ENCODE results near the gene EFCAB8.

- TF ChIP-seq CTCF (IDR thresholded peaks at IDR 0.05; ENCODE audit: insufficient read depth, low read depth, low read length) (no peak), EZH2 (IDR thresholded peaks at IDR 0.05; ENCODE audit: insufficient read depth, low read length) (no peak)
These were observed 100.9 kb downstream of the EFCAB8 start for GRCh38 chr20:32959351-32960221.

Measured in astrocyte (in vitro differentiated cells and primary cell).